Measurements from ENCODE around the gene AHSG. TPM values are rescaled to one million over a fixed set of nuclear protein-coding genes. Genes with fewer than 3 reads are reported as not detected.

The AHSG gene
- total RNA-seq, 1 donor from 2014 or later, result 0.53 TPM

- DNase-seq (ENCODE audit: low spot score in 2 of 2), result no peak
- TF ChIP-seq, protein P1, sequence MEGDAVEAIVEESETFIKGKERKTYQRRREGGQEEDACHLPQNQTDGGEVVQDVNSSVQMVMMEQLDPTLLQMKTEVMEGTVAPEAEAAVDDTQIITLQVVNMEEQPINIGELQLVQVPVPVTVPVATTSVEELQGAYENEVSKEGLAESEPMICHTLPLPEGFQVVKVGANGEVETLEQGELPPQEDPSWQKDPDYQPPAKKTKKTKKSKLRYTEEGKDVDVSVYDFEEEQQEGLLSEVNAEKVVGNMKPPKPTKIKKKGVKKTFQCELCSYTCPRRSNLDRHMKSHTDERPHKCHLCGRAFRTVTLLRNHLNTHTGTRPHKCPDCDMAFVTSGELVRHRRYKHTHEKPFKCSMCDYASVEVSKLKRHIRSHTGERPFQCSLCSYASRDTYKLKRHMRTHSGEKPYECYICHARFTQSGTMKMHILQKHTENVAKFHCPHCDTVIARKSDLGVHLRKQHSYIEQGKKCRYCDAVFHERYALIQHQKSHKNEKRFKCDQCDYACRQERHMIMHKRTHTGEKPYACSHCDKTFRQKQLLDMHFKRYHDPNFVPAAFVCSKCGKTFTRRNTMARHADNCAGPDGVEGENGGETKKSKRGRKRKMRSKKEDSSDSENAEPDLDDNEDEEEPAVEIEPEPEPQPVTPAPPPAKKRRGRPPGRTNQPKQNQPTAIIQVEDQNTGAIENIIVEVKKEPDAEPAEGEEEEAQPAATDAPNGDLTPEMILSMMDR (IDR thresholded peaks at IDR 0.05), result no peak
- H3K27ac ChIP-seq, result no peak overlapping the region
- H3K4me3 ChIP-seq, result no peak overlapping the region
- no peaks in the 10 kb centered on the region for H3K27me3 ChIP-seq
- H3K9me3 ChIP-seq, result no peaks in the 10 kb centered on the region
- H3K36me3 ChIP-seq, result no peaks in the 10 kb centered on the region
- H3K4me1 ChIP-seq, result no peaks in the 10 kb centered on the region
- intact Hi-C loops (cut with DNase I), result no loop called here
Measured at GRCh38 chr3:186669378-186670084, 56.7 kb downstream of the AHSG start.

- H3K27me3 ChIP-seq, result no peaks in the 10 kb centered on the region
- H3K4me3 ChIP-seq, result no peak overlapping the region
- H3K36me3 ChIP-seq, result no peaks in the 10 kb centered on the region
- intact Hi-C loops (cut with DNase I), result no loop called here
- H3K9me3 ChIP-seq, result no peaks in the 10 kb centered on the region
- no peaks in the 10 kb centered on the region for H3K4me1 ChIP-seq
- TF ChIP-seq, protein P1 (IDR thresholded peaks at IDR 0.05), result no peak
- no peak overlapping the region for H3K27ac ChIP-seq
- DNase-seq (ENCODE audit: low spot score in 2 of 2), result no peak
Measured at GRCh38 chr3:186670155-186670554, 57.3 kb downstream of the AHSG start.

Other genes starting within 250 kb of the AHSG start
- gene CRYGS, start 68.7 kb upstream of the AHSG start, total RNA-seq, result not detected
- gene TBCCD1, start 45.7 kb upstream of the AHSG start, total RNA-seq, result 6.4 TPM
- gene DNAJB11, start 42.3 kb upstream of the AHSG start, total RNA-seq, result 31.3 TPM
- gene FETUB, start 27.3 kb downstream of the AHSG start, total RNA-seq, result not detected
- 6.9 TPM for gene HRG, start 53.0 kb downstream of the AHSG start, total RNA-seq
- not detected for gene KNG1, start 104.3 kb downstream of the AHSG start, total RNA-seq
- gene EIF4A2, start 170.5 kb downstream of the AHSG start, total RNA-seq, result 260 TPM
- 23.8 TPM for gene RFC4, start 193.4 kb downstream of the AHSG start, total RNA-seq
- gene ADIPOQ, start 229.7 kb downstream of the AHSG start, total RNA-seq, result 8.2 TPM